Fibroblast of the aortic adventitia (primary cell): ENCODE measurements around the gene VAMP5. TPM values are rescaled to one million over a fixed set of nuclear protein-coding genes. Genes with fewer than 3 reads are reported as not detected.
"Not testable (repeated sequence)": the region's sequence is repeated elsewhere in the genome, so short reads cannot be mapped to it uniquely, and the experiment has no call there.

ENCODE experiments used
- DNase-seq: peaks from one replicate; pipeline ENCODE4 v3.0.0-alpha.2; 2010; ENCODE audit warnings: low read depth
- H3K4me3 ChIP-seq: 2 replicates; pipeline ENCODE4 v1.5.1; 2011; ENCODE audit warnings: low read depth, mild to moderate bottlenecking, control low read depth, low read length, moderate library complexity
- CTCF ChIP-seq: IDR thresholded peaks from 2 replicates; pipeline ENCODE4 v1.5.1; 2011; ENCODE audit warnings: mild to moderate bottlenecking, low read length, control low read depth, inconsistent platforms; ENCODE audit not compliant: insufficient read depth
- total RNA-seq: library from RNA; depleted of rRNA; stranded (reverse); fragments of >200 nt; gene quantifications from 2 replicates; pipeline ENCODE4 v1.2.3, GENCODE V29; 2012; ENCODE audit warnings: low replicate concordance

VAMP5 gene
- total RNA-seq, 1 donor, result 33.8 TPM

GRCh38 chr2:85550486-85550885, 33.7 kb upstream of the VAMP5 start:
- TF ChIP-seq CTCF, result no peak
- DNase-seq, result no peak
- no peak overlapping the region for H3K4me3 ChIP-seq

GRCh38 chr2:85551698-85552678, 32.2 kb upstream of the VAMP5 start:
- peak; percentile 90 for TF ChIP-seq CTCF
- H3K4me3 ChIP-seq, result no peak overlapping the region
- peak; percentile 83 for DNase-seq

GRCh38 chr2:85553184-85553583, 31.0 kb upstream of the VAMP5 start:
- no peak for DNase-seq
- H3K4me3 ChIP-seq, result no peak overlapping the region
- TF ChIP-seq CTCF, result no peak

GRCh38 chr2:85554980-85555612, 29.1 kb upstream of the VAMP5 start:
- DNase-seq, result no peak
- no peak overlapping the region for H3K4me3 ChIP-seq
- TF ChIP-seq CTCF, result no peak

GRCh38 chr2:85557130-85557529, 27.1 kb upstream of the VAMP5 start:
- DNase-seq, result no peak
- no peak for TF ChIP-seq CTCF

GRCh38 chr2:85558160-85558559, 26.1 kb upstream of the VAMP5 start:
- no peak for TF ChIP-seq CTCF
- no peak for DNase-seq
- no peak overlapping the region for H3K4me3 ChIP-seq

More at GRCh38 chr2:85557130-85557529, 27.1 kb upstream of the VAMP5 start:
- H3K4me3 ChIP-seq, result no peak overlapping the region

- DNase-seq, result not testable (repeated sequence)
- peak overlapping the region; percentile 97 for H3K4me3 ChIP-seq
These were observed 23.9 kb upstream of the VAMP5 start for GRCh38 chr2:85560403-85560726.
